ENCODE data around the gene NUP214.

NUP214 gene

DNA sequence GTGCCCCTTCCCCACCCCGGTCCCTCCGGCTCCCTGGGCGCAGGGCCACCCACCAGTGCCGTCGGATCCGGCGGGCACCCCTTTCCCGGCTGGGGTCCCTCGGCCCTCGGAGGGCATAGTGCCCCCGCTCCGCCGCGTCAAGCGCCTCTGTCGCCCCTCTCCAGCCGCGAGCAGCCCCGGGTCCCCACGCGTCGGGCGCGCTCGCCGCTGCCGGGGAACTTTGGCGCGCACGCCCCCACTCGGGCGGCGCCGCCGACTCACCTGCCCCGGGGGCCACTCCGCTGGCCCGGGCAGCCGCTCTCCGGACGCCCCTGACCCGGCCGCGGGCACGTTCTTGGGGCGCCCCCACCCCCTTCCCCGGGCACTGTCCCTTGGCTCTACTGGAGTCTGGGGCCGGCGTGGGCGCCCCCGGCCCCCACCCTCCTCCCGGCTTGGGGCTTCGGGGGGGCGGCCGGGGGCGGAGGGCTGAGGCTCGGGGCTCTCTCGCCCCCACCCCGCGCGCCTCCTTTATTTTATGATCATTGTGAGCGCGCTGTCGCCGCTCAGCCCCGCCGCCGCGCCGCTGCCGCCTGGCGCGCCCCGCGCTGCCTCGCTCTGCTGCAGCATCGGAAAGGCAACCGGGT is 152.0 kb downstream of the NUP214 start:
- DNase-seq (ENCODE audit: low spot score), result no peak

DNA sequence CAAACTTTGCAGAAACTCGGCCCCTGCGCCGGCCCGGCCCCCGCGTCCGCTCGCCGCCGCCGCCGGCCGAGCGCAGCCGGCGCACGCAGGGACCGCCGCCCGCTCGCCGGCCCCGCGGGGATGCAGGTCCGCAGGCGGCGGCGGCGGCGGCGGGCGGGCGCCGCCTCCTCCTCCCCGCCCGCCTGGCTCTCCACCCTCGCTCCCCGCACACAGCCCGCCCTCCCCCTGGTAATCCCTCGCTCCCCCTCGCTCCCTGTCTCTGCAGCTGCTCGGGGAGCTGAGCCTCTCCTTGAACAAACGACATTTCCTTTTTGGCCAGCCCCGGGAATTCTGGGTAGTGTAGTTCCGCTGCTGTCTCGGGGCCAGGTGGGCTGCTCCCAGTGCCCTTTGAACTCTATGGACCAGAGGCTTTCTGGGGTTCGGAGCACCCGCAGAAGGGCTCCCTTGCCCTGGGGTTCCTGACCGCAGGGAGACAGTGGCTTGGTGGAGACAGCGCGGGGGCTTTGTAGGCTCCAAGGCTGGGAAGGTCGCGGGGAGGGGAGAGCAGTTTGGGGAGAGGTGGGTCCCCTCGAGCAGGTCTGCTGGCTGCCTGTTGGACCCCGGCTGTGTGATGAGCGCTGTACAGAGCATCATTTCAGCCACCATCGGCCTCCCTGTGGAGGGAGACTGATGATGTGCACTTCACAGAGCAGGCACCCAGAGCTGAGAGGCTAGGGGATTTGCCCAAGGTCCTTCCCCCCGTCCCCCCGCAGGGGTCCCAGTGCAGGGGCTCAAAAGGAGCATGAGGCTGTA is 152.7 kb downstream of the NUP214 start:
- peak; percentile 70 for DNase-seq (ENCODE audit: low spot score)

DNA sequence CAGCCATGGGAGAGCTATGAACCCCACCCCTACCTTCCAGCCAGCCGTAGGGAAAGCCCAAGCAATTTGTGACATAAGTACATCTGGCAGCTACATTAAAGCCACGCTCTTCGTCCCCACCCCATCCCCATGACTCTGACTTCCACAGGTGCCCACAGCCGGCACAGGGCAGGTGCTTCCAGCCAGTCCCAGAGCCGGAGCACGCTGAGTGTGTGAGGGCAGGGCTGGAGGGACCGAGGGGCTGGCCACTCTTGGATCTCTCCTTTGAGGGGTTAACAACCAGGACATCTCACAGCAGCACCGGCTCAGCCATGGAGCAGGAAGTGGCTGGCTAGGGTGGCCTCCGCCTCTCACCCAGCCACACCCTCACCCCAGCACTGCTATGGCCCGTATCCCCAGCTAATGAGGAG is 153.3 kb downstream of the NUP214 start:
- no peak for DNase-seq (ENCODE audit: low spot score)

DNA sequence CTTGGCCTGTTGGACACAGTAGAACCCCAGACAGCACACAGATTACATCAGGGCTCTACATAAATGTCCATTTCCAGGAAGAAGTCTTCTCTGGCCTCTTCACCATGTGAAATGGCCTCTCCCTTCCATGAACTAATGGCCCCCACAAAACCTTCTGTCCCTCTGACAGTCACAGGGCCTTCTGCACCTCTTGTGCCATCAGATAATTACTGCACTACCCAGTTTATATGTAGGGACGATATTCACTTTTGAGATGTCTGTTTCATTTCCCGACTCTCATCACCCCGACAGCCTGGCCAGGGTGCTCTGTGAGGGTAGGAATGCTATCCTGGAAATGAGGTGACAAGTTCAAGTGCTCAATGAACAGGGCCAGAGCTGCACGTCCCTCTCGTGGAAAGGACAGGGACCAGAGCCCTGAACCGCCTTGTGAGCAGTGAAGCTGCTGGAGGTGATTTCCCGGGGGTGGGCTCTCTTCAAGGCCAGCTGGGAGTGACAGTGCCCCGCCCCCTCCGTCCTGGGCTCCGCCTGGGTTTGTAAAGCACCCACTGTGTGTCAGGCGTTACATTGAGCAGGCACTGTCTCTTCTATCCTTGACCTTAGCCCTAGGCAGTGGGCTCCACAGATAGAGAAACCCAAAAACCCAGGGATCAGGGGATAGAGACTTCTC is 153.9 kb downstream of the NUP214 start:
- DNase-seq (ENCODE audit: low spot score), result no peak

DNA sequence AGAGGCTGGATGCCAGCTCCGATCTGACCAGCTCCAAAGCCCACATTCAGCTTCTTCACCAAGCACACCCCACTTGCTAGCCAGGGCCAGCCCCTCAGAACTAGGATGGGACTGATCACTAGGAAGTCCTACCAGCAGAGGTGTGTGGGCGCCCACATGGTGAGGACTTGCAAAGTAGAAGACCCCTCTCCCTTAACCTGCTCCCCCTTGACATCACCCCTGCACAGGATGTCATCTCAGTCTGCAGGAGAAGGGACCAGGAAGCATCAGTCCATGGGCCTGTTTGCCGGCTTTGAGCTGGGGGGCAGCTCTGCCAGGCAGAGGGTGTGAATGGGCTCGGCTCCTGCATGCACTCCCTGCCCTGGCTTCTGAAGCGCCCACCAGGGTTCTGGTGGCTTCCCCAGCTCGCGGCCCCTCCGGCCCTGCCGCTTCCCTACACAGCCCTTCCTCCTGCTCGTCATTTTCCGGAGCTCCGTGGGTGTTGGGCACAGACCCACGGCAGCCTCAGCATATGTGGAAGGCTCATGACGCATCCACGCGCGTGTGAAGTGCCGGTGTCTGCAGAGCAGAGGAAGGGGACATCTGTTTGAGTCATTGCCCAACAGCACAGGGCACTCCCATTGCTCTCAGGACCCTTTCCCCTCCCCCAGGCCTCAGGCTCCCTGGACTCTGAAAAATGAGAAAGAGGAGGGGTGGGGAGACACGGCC is 154.6 kb downstream of the NUP214 start:
- no peak for DNase-seq (ENCODE audit: low spot score)

DNA sequence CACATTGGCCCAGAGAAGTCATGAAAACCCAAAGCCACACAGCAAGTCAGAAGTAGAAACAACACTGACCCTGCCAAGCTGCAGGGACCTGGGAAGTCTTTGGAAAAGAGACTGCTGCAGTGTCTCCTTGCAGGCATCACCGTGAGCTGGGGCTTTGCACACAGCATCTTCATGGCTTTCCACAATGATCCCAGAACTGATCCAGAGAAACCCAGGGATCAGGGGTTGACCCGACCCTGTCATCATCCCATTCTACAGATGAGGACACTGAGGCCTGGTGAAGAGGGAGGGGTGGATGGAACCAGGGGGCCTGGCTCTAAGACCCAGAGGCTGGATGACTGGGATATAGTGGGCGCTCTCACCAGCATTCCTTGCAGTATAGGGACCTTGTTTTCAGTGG is 155.3 kb downstream of the NUP214 start:
- DNase-seq (ENCODE audit: low spot score), result no peak

DNA sequence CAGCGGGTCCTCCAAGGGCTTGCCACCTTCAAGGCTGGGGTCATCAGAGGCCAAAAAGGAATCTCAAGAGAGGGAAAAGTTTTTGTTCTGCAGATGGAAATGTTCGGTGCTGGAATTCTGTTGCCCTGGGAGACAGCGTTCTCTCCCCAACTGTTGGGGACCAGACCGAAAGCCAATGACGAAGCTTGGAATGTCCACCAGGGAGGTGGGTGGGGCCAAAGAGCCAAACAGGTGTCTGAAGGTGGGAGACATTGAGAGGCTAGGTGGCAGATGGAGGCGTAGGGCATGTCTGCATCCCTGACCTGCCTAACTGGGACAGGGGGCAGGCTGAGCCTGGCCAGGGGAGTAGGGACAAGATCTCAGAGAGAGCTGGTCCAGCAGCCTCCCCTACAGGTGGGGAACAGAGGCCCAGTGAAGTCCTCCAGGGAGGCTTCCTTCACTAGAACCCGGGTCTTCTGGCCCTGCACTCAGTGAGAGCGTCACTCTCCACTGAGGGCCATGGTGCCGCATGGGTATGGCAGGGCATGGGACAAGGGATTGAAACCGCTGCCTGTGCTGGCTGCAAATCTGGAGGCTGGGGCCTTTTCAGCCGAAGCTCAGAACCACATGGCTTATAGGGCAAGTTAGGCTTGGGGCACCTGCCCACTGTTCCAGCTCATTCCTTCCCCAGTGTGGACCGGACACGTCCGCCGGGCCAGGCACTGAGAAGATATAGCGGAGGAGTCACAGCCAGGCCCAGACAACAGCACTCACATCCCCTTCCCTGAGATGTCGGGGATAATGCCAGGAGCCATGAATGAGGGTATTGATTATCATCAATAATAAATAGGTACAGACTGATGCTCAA is 156.0 kb downstream of the NUP214 start:
- DNase-seq (ENCODE audit: low spot score), result no peak

DNA sequence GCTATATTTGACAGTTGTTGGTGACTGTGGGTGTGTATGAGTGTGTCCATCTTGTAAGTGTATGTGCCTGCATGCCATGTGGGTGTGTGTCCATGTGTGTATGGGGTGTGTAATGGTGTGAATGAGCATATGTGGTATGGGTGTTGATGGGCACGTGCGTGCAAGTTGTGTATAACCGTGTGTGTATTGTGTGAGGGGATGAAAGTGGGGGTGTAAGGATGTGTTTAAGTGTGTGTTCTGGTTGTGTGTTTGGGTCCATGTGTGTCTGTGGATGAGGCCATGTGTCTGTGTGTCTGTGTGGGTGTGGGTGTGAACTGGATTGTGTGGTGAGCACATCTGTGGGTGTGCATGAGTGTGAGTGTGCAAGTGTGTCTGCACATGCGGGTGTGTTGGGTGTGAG is 156.8 kb downstream of the NUP214 start:
- DNase-seq (ENCODE audit: low spot score), result no peak

DNA sequence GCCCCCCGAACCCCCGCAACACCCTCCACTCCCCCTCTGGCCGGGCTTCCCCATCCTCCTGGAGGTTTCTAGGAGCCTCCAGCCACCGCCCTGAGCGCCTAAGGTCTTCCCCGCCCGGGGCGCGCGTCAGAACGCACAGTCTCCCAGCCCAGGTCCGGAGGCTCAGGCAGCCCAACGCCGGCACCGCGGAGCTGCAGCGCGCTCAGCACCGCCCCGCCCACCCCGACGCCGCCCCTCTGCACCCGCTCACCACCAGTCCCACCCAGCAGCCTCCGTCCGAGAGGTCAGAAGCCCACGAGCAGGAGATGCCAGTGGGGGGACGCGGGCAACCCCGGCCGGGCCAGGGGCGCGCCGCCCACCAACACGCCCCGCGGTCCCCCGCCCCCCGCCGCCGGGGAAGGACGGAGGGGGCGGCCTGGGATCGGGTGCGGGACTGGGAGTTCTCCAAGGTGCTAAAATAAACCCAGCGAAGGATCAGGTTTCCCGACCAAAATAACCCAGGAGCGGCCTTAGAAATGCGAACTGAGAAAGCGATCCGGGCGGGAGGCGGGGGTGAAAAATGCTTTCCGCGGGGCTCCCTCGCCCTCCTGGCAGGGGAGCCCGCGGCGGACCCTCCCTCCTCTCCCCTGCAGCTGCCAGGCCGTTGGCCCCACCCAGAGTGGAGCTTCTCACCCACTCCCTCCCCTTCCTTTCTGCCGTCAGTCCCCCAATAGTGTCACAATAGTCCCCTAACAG is 157.5 kb downstream of the NUP214 start:
- DNase-seq (ENCODE audit: low spot score), result no peak

Data from kidney tubule cell (primary cell).